GM13976 (cell line): ENCODE measurements around the gene REM1.

ENCODE experiments used
- DNase-seq: peaks from one replicate; pipeline ENCODE4 v3.0.0; 2012; ENCODE audit warnings: low spot score
- CTCF ChIP-seq: IDR thresholded peaks from 2 replicates; pipeline ENCODE4 v1.5.1; 2012; ENCODE audit warnings: borderline replicate concordance, mild to moderate bottlenecking; ENCODE audit not compliant: insufficient read depth; ENCODE audit errors: extremely low read depth, missing control alignments, control extremely low read depth
- in situ Hi-C: fragments of 300-500 bp; cut with MboI; formaldehyde crosslinking; loops from one replicate; pipeline ENCODE4 v1.12.0; 2022; ENCODE audit warnings: low sequenced_read_pairs, mixed read lengths, inconsistent platforms; ENCODE audit not compliant: unreplicated experiment

REM1 gene

GRCh38 chr20:31488115-31488514 lies 13.0 kb downstream of the REM1 start:
- in situ Hi-C loops = no loop called here
- TF ChIP-seq CTCF = no peak
- DNase-seq = no peak

GRCh38 chr20:31489152-31489551 lies 14.1 kb downstream of the REM1 start:
- in situ Hi-C loops = no loop called here
- DNase-seq = no peak
- TF ChIP-seq CTCF = no peak

- DNase-seq = no peak
- in situ Hi-C loops = no loop called here
- TF ChIP-seq CTCF = no peak
Measured at GRCh38 chr20:31490752-31491151, 15.7 kb downstream of the REM1 start.

- no peak for DNase-seq
- in situ Hi-C loops = no loop called here
- no peak for TF ChIP-seq CTCF
Measured at GRCh38 chr20:31494131-31494530, 19.0 kb downstream of the REM1 start.

GRCh38 chr20:31496761-31497295 lies 21.7 kb downstream of the REM1 start:
- no peak for TF ChIP-seq CTCF
- in situ Hi-C loops = no loop called here
- DNase-seq = no peak

- DNase-seq = no peak
- in situ Hi-C loops = no loop called here
Measured at GRCh38 chr20:31497838-31498540, 22.9 kb downstream of the REM1 start.

More at GRCh38 chr20:31497838-31498540, 22.9 kb downstream of the REM1 start:
- TF ChIP-seq CTCF = no peak
